ENCODE data around the gene PCDHGC4.

DNA sequence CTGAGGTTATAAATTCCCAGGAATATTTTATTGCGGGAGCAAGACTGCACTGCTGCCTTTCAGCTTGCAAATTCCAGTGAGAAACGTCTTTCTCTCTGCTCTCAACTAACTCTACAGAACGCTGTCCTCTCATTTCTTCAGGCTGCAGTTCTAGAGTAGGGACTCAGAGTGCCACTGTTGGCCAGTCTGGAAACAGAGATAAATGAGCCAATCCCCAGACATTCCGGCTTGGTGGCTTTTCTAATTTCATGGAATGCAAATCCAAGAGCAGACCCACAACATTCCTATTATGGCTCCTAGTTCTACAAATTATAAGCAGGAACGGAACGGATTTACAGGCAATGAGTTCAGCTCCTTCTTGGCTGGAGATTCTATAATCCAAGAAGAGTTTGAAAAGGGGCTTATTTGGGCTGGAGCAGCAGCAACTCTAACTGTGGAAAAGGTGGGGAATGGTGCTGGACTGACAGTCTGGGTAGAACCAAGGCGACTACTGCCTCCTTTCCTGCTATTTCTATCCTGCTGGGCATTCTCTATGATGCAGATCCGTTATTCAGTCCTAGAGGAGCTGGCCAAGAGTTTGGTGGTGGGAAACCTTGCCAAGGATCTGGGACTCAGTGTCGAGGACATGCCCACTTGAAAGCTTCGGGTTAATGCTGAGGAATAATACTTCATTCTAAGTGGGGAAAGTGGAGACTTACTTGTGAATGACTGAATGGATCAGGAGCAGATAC is 45.3 kb upstream of the PCDHGC4 start:
- no peak for TF ChIP-seq FOXP2 (optimal IDR thresholded peaks at IDR 0.05; ENCODE audit: borderline replicate concordance, extremely low read depth, extremely low read length, insufficient read depth)
- no peak for TF ChIP-seq POLR2AphosphoS5 (IDR thresholded peaks at IDR 0.05; ENCODE audit: low read depth, low read length)
- TF ChIP-seq TAF1 (IDR thresholded peaks at IDR 0.05; ENCODE audit: borderline replicate concordance, insufficient read depth, low read length), result no peak
- no peak for TF ChIP-seq REST (IDR thresholded peaks at IDR 0.05; ENCODE audit: insufficient read depth in 1 of 2, low read depth in 2 of 2, low read length in 2 of 2)
- TF ChIP-seq SIN3A (IDR thresholded peaks at IDR 0.05; ENCODE audit: borderline replicate concordance, insufficient read depth, low read length), result no peak

All from PFSK-1 (cell line).